WTC11 (cell line): ENCODE measurements around the gene IFIT1. TPM values are rescaled to one million over a fixed set of nuclear protein-coding genes. Genes with fewer than 3 reads are reported as not detected.

Source experiments
- ATAC-seq: fragments of 200-7000 bp; cut with Tn5 transposase; 2 replicates; pipeline ENCODE4 v1.10.0; 2021; ENCODE audit warnings: mild to moderate bottlenecking, moderate library complexity
- CTCF ChIA-PET: fragments of 300-600 bp; sonication (Branson Sonifier 250); formaldehyde crosslinking; loops from one replicate; lab custom pipeline; 2021; ENCODE audit warnings: antibody characterized with exemption; lab: Charles Lee
- POLR2A ChIA-PET: fragments of 350-600 bp; sonication (Branson Sonifier 250); formaldehyde crosslinking; loops from one replicate; lab custom pipeline; 2021; ENCODE audit warnings: antibody characterized with exemption; lab: Charles Lee
- DNase-seq: peaks from one replicate; pipeline ENCODE4 v3.0.0; 2021; ENCODE audit warnings: low spot score
- H3K27ac Mint-ChIP-seq: 2 replicates; pipeline ENCODE4 v1.8.0; 2021; ENCODE audit warnings: mixed read lengths
- H3K27me3 Mint-ChIP-seq: 2 replicates; pipeline ENCODE4 v1.8.0; 2021; ENCODE audit warnings: low read depth, mild to moderate bottlenecking, moderate library complexity, mixed read lengths
- H3K36me3 Mint-ChIP-seq: 2 replicates; pipeline ENCODE4 v1.8.0; 2021; ENCODE audit warnings: mixed read lengths
- H3K4me1 Mint-ChIP-seq: 2 replicates; pipeline ENCODE4 v1.8.0; 2022; ENCODE audit warnings: mixed read lengths
- H3K4me3 Mint-ChIP-seq: 2 replicates; pipeline ENCODE4 v1.8.0; 2021; ENCODE audit warnings: mild to moderate bottlenecking, moderate library complexity, mixed read lengths
- H3K9me3 Mint-ChIP-seq: 2 replicates; pipeline ENCODE4 v1.8.0; 2021; ENCODE audit warnings: mixed read lengths
- ARID4B ChIP-seq: sonication (generic); formaldehyde crosslinking; IDR thresholded peaks from 2 replicates; pipeline ENCODE4 v1.8.0; 2023; ENCODE audit warnings: missing genetic modification reagents, mild to moderate bottlenecking, borderline replicate concordance
- ATF6 ChIP-seq: sonication (generic); formaldehyde crosslinking; IDR thresholded peaks from 2 replicates; pipeline ENCODE4 v1.8.1; 2023; ENCODE audit warnings: mild to moderate bottlenecking, missing genetic modification reagents
- E2F5 ChIP-seq: sonication (generic); formaldehyde crosslinking; IDR thresholded peaks from 2 replicates; pipeline ENCODE4 v1.8.1; 2022; ENCODE audit warnings: mild to moderate bottlenecking, moderate library complexity, missing genetic modification reagents
- ELF4 ChIP-seq: sonication (generic); formaldehyde crosslinking; IDR thresholded peaks from 2 replicates; pipeline ENCODE4 v1.8.1; 2022; ENCODE audit warnings: low read depth, mild to moderate bottlenecking, moderate library complexity, missing genetic modification reagents
- FOXK1 ChIP-seq: sonication (generic); formaldehyde crosslinking; IDR thresholded peaks from 2 replicates; pipeline ENCODE4 v1.8.0; 2022; ENCODE audit warnings: mild to moderate bottlenecking, moderate library complexity, missing genetic modification reagents
- FOXP4 ChIP-seq: sonication (generic); formaldehyde crosslinking; IDR thresholded peaks from 2 replicates; pipeline ENCODE4 v1.8.0; 2022; ENCODE audit warnings: mild to moderate bottlenecking, missing genetic modification reagents
- MAX ChIP-seq: sonication (generic); formaldehyde crosslinking; IDR thresholded peaks from 2 replicates; pipeline ENCODE4 v1.8.0; 2022; ENCODE audit warnings: mild to moderate bottlenecking, missing genetic modification reagents
- MLX ChIP-seq: sonication (generic); formaldehyde crosslinking; IDR thresholded peaks from 2 replicates; pipeline ENCODE4 v1.8.1; 2023; ENCODE audit warnings: mild to moderate bottlenecking, missing genetic modification reagents, moderate library complexity
- MXD4 ChIP-seq: fragments of 250-450 bp; sonication (Bioruptor Pico); IDR thresholded peaks from 2 replicates; pipeline ENCODE4 v1.8.0; 2021; ENCODE audit warnings: mild to moderate bottlenecking, moderate library complexity, borderline replicate concordance
- NFATC4 ChIP-seq: fragments of 250-450 bp; sonication (Bioruptor Pico); IDR thresholded peaks from 2 replicates; pipeline ENCODE4 v1.9.0; 2021; ENCODE audit warnings: mild to moderate bottlenecking
- NR2C2 ChIP-seq: sonication (generic); formaldehyde crosslinking; IDR thresholded peaks from 2 replicates; pipeline ENCODE4 v1.8.0; 2022; ENCODE audit warnings: mild to moderate bottlenecking, missing genetic modification reagents
- SP1 ChIP-seq: sonication (generic); formaldehyde crosslinking; conservative IDR thresholded peaks from 2 replicates; pipeline ENCODE4 v1.8.1; 2022; ENCODE audit warnings: missing genetic modification reagents
- ZBTB43 ChIP-seq: sonication (generic); formaldehyde crosslinking; IDR thresholded peaks from 2 replicates; pipeline ENCODE4 v1.8.1; 2023; ENCODE audit warnings: mild to moderate bottlenecking, missing genetic modification reagents
- ZNF121 ChIP-seq: sonication (generic); formaldehyde crosslinking; IDR thresholded peaks from 2 replicates; pipeline ENCODE4 v1.8.0; 2023; ENCODE audit warnings: missing genetic modification reagents
- ZNF281 ChIP-seq: sonication (generic); formaldehyde crosslinking; IDR thresholded peaks from 2 replicates; pipeline ENCODE4 v1.8.0; 2023; ENCODE audit warnings: mild to moderate bottlenecking, missing genetic modification reagents
- ZNF317 ChIP-seq: sonication (generic); formaldehyde crosslinking; IDR thresholded peaks from 2 replicates; pipeline ENCODE4 v1.8.1; 2023; ENCODE audit warnings: low read depth, mild to moderate bottlenecking, moderate library complexity, missing genetic modification reagents, borderline replicate concordance
- ZNF416 ChIP-seq: fragments of 250-450 bp; sonication (Bioruptor Pico); IDR thresholded peaks from 2 replicates; pipeline ENCODE4 v1.9.0; 2021; ENCODE audit warnings: mild to moderate bottlenecking, inconsistent platforms
- total RNA-seq: library from RNA; stranded (reverse); gene quantifications from 3 replicates; pipeline ENCODE4 v1.2.3, GENCODE V29; 2021

The IFIT1 gene
- total RNA-seq, 1 experiment from 2014 or later, result 1.5 TPM

- no peaks in the 10 kb centered on the region for H3K27me3 Mint-ChIP-seq
- no peak overlapping the region for H3K4me3 Mint-ChIP-seq
- ATAC-seq (no peak), DNase-seq (no peak)
- H3K27ac Mint-ChIP-seq, result no peak overlapping the region
- ChIA-PET CTCF (no interaction called here), POLR2A (no interaction called here)
- no peak for TF ChIP-seq NR2C2
- TF ChIP-seq ZNF317, result no peak
- no peak for TF ChIP-seq MXD4
- TF ChIP-seq ELF4 (CRISPR knock-in tag), result no peak
- TF ChIP-seq MLX (CRISPR knock-in tag), result no peak
- no peak for TF ChIP-seq ZNF416 (CRISPR knock-in tag)
- TF ChIP-seq ATF6 (CRISPR knock-in tag), result no peak
- no peak for TF ChIP-seq ARID4B (CRISPR knock-in tag)
- TF ChIP-seq FOXP4 (CRISPR knock-in tag), result no peak
- TF ChIP-seq ZBTB43 (CRISPR knock-in tag), result no peak
- TF ChIP-seq ZNF281 (CRISPR knock-in tag), result no peak
- no peak for TF ChIP-seq NFATC4 (CRISPR knock-in tag)
- TF ChIP-seq E2F5, result no peak
- TF ChIP-seq ZNF121, result no peak
- TF ChIP-seq FOXK1 (CRISPR knock-in tag), result no peak
- no peak for TF ChIP-seq SP1 (CRISPR knock-in tag)
- TF ChIP-seq MAX, result no peak
- H3K4me1 Mint-ChIP-seq, result peaks cover 17% of the 10 kb centered on the region
- no peaks in the 10 kb centered on the region for H3K9me3 Mint-ChIP-seq
- H3K36me3 Mint-ChIP-seq, result no peaks in the 10 kb centered on the region
Measured at GRCh38 chr10:89382757-89383156, 9.7 kb upstream of the IFIT1 start.
